HepG2 (cell line): ENCODE results near the gene TP63. TPM values are rescaled to one million over a fixed set of nuclear protein-coding genes. Genes with fewer than 3 reads are reported as not detected.

Experiments used
- ATAC-seq: fragments of 200-7000 bp; cut with Tn5 transposase; 3 replicates; pipeline ENCODE4 v1.9.1; 2020; ENCODE audit warnings: mild to moderate bottlenecking, moderate library complexity
- BruUV-seq: library from RNA; stranded (reverse); fragments of 400-500 nt; replicated peaks from 2 replicates; lab custom pipeline; 2021; lab: Mats Ljungman, UMichigan
- CTCF ChIA-PET: fragments of 300-600 bp; formaldehyde crosslinking; extraction: SDS; loops from one replicate; lab custom pipeline; 2021; ENCODE audit warnings: low total read pairs, inconsistent platforms, low intra/inter-chr PET ratio; lab: Yijun Ruan, JAX
- POLR2A ChIA-PET: fragments of 350-600 bp; sonication (Branson Sonifier 250); formaldehyde crosslinking; loops from one replicate; lab custom pipeline; 2020; ENCODE audit warnings: antibody characterized with exemption, inconsistent platforms; lab: Yijun Ruan, JAX
- DNase-seq: peaks from one replicate; pipeline ENCODE4 v3.0.0-alpha.2; 2015; ENCODE audit warnings: low spot score
- FAIRE-seq: peaks from 3 replicates; lab custom pipeline; 2011; peaks lifted over from hg19 to GRCh38; lab: Jason Lieb, UNC
- H2AFZ ChIP-seq: one replicate; pipeline ENCODE4 v1.6.1; 2011; ENCODE audit warnings: low read length, inconsistent platforms
- H3K27ac ChIP-seq: fragments of 300-600 bp; 3 replicates; pipeline ENCODE4 v1.8.0; 2011; ENCODE audit warnings: mixed run types, mild to moderate bottlenecking, mixed read lengths, low read length, inconsistent platforms; ENCODE audit not compliant: insufficient read depth; ENCODE audit errors: extremely low read length
- H3K27me3 ChIP-seq, 2 experiments: fragments of 200-600 bp in 1 of 2; 2 replicates in 1 of 2; 3 replicates in 1 of 2; pipeline versions ENCODE4 v1.6.0 to v1.8.0; 2011; ENCODE audit warnings: low read length in 2 of 2, mild to moderate bottlenecking in 2 of 2, moderate library complexity in 2 of 2, inconsistent platforms in 1 of 2; ENCODE audit not compliant: insufficient read depth in 2 of 2, control insufficient read depth in 1 of 2
- H3K36me3 ChIP-seq, 2 experiments: fragments of 200-600 bp in 1 of 2; replicated peaks in 1 of 2; 2 replicates in 1 of 2; 3 replicates in 1 of 2; pipeline versions ENCODE4 v1.5.1 to v1.8.0; 2011; ENCODE audit warnings: low read length in 2 of 2, inconsistent platforms in 1 of 2; ENCODE audit not compliant: insufficient read depth in 2 of 2, control insufficient read depth in 1 of 2
- H3K4me1 ChIP-seq: 2 replicates; pipeline ENCODE4 v1.5.1; 2012; ENCODE audit warnings: low read length, inconsistent platforms; ENCODE audit not compliant: insufficient read depth
- H3K4me2 ChIP-seq: 2 replicates; pipeline ENCODE4 v1.6.0; 2011; ENCODE audit warnings: low read depth, low read length, inconsistent platforms
- H3K4me3 ChIP-seq, 3 experiments: fragments of 200-600 bp in 1 of 3; sonication (generic), shearing (Covaris generic) in 1 of 3; replicated peaks in 1 of 3; 2 replicates each; pipeline ENCODE4 v1.5.1; 2011 to 2016; ENCODE audit warnings: low read length in 3 of 3, inconsistent platforms in 2 of 3, low read depth in 2 of 3, mild to moderate bottlenecking in 2 of 3, control low read depth in 1 of 3, mixed read lengths in 1 of 3; ENCODE audit not compliant: insufficient read depth in 1 of 3
- H3K79me2 ChIP-seq: one replicate; pipeline ENCODE4 v1.6.1; 2011; ENCODE audit warnings: low read length, inconsistent platforms; ENCODE audit not compliant: insufficient read depth
- H3K9ac ChIP-seq: 2 replicates; pipeline ENCODE4 v1.6.0; 2011; ENCODE audit warnings: mild to moderate bottlenecking, low read depth, low read length, inconsistent platforms; ENCODE audit not compliant: insufficient read depth
- H3K9me3 ChIP-seq: 2 replicates; pipeline ENCODE4 v1.5.1; 2012; ENCODE audit warnings: mild to moderate bottlenecking, low read length
- H4K20me1 ChIP-seq: 2 replicates; pipeline ENCODE4 v1.6.0; 2011; ENCODE audit warnings: inconsistent platforms, mild to moderate bottlenecking, low read length, moderate library complexity; ENCODE audit not compliant: insufficient read depth
- HNRNPLL ChIP-seq: fragments of 200-400 bp; formaldehyde crosslinking; IDR thresholded peaks from 2 replicates; pipeline ENCODE4 v1.6.1; 2017; ENCODE audit warnings: mild to moderate bottlenecking, low read depth, low read length; ENCODE audit not compliant: poor library complexity, severe bottlenecking
- SPEN ChIP-seq: sonication (generic); formaldehyde crosslinking; IDR thresholded peaks from 2 replicates; pipeline ENCODE4 v1.5.1; 2020; ENCODE audit warnings: low read depth, mild to moderate bottlenecking, missing genetic modification reagents
- ZNF557 ChIP-seq: sonication (generic); formaldehyde crosslinking; IDR thresholded peaks from 2 replicates; pipeline ENCODE4 v1.4.0; 2020; ENCODE audit warnings: missing genetic modification reagents
- ZNF567 ChIP-seq: sonication (generic); formaldehyde crosslinking; IDR thresholded peaks from 2 replicates; pipeline ENCODE4 v1.8.1; 2023; ENCODE audit warnings: mild to moderate bottlenecking, missing genetic modification reagents, borderline replicate concordance
- ZNF75D ChIP-seq: sonication (generic); formaldehyde crosslinking; IDR thresholded peaks from 2 replicates; pipeline ENCODE4 v1.8.1; 2023; ENCODE audit warnings: missing genetic modification reagents, mild to moderate bottlenecking, borderline replicate concordance
- ZSCAN12 ChIP-seq: sonication (generic); formaldehyde crosslinking; IDR thresholded peaks from 2 replicates; pipeline ENCODE4 v1.9.0; 2021; ENCODE audit warnings: mild to moderate bottlenecking, missing genetic modification reagents
- WGBS: methylation state at CpG from one replicate; pipeline ENCODE4 v1.1.6; 2017; ENCODE audit warnings: low lambda C conversion rate; 5-methylcytosine and 5-hydroxymethylcytosine counted together
- in situ Hi-C: cut with HindIII; loops from 2 replicates; pipeline ENCODE4 v1.10.0; 2017; ENCODE audit warnings: low pct_unique_long_range_greater_than_20kb; ENCODE audit not compliant: extremely low pct_ligation_motif_present
- intact Hi-C: fragments of 100-400 bp; cut with micrococcal nuclease; formaldehyde crosslinking; loops from one replicate; pipeline ENCODE4 v1.10.0; 2022; ENCODE audit not compliant: unreplicated experiment
- polyA plus RNA-seq, 8 experiments: library from polyadenylated mRNA; depleted of rRNA in 3 of 8; stranded (reverse) in 7 of 8; unstranded in 1 of 8; fragments of >200 nt; fragmentation: Illumina TruSeq in 4 of 8; extraction: Trizol in 4 of 8; gene quantifications; 2 replicates each; pipeline versions ENCODE4 v1.2.1 to v1.2.3, GENCODE V29; 2011 to 2016; ENCODE audit warnings: low read depth in 4 of 8, missing spikeins in 1 of 8, mixed read lengths in 1 of 8; ENCODE audit not compliant: insufficient read depth in 1 of 8
- total RNA-seq, 5 experiments: library from RNA; depleted of rRNA; stranded (reverse); fragments of >200 nt; fragmentation: Illumina TruSeq; extraction: Trizol; gene quantifications; 2 replicates each; pipeline ENCODE4 v1.2.3, GENCODE V29; 2016; ENCODE audit warnings: low read depth in 1 of 5

The TP63 gene
- total and polyA plus RNA-seq, 2 of the 13 experiments (the other 11 are each of a cell fraction or from before 2014, with no cell fraction given), result not detected

- Histone ChIP-seq H3K27ac (no peak overlapping the region), H2AFZ (no peak overlapping the region), H3K4me3 (no peak overlapping the region), H3K9me3 (no peaks in the 10 kb centered on the region), H3K79me2 (no peaks in the 10 kb centered on the region), H3K4me2 (no peak overlapping the region), H3K27me3 (no peaks in the 10 kb centered on the region), H3K36me3 (no peaks in the 10 kb centered on the region), H4K20me1 (no peaks in the 10 kb centered on the region), H3K4me1 (no peaks in the 10 kb centered on the region), H3K9ac (no peak overlapping the region)
- ATAC-seq (no peak), DNase-seq (no peak), FAIRE-seq (no peak)
- intact Hi-C loops (no loop called here), in situ Hi-C loops (no loop called here)
- WGBS, result 0% methylated on average over 1 of the region's 1 CpG
- no peak for TF ChIP-seq ZNF567 (CRISPR knock-in tag)
- ChIA-PET CTCF (no interaction called here), POLR2A (no interaction called here)
- no TSS peak for BruUV-seq
Measured at GRCh38 chr3:189584645-189585044, 46.5 kb upstream of the TP63 start.

DNA sequence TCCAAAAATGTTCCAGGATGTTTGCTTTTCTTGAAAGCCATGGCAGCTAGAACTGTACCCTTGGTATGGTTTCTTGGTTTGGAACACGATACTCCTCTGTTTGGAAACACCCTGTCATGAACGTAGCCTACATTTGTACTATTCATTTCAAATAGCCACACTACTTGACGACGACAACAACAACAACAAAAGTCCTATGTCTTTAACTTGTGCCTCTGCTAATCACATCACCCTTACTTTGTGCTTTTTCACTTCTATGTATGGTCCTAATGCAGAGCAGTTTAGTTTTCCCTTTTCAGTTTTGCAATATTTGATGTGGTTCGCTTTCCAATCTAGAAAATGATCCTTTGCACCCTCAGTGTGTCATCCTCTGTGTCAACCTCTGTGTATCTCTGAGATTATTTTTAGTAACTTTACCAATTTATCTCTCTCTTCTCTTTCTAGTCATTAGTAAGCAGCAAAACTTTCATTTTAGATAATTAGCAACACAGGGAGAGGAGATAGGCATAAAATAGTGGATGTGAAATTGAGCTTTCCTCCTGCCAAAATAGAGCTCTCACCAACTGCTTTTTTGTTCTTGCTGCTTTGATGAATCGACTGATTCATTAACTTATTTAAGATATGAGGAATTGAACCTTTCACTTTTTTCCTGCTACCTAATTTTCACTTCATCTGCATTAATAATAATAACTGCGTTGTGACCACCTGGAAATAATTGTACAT, 44.1 kb upstream of the TP63 start:
- Histone ChIP-seq H3K9ac (no peak overlapping the region), H2AFZ (no peak overlapping the region), H3K36me3 (no peaks in the 10 kb centered on the region), H4K20me1 (no peaks in the 10 kb centered on the region), H3K4me1 (no peaks in the 10 kb centered on the region), H3K27me3 (no peaks in the 10 kb centered on the region), H3K9me3 (no peaks in the 10 kb centered on the region), H3K4me3 (no peak overlapping the region), H3K79me2 (no peaks in the 10 kb centered on the region), H3K4me2 (no peak overlapping the region), H3K27ac (no peak overlapping the region)
- WGBS, result 19% methylated on average over 7 of the region's 7 CpGs
- intact Hi-C loops, result no loop called here
- in situ Hi-C loops, result no loop called here
- DNase-seq (no peak), ATAC-seq (no peak), FAIRE-seq (no peak)
- CTCF ChIA-PET, result no interaction called here
- BruUV-seq, result no TSS peak
- POLR2A ChIA-PET, result no interaction called here
- TF ChIP-seq HNRNPLL, result no peak
- no peak for TF ChIP-seq ZNF557 (CRISPR knock-in tag)
- TF ChIP-seq ZNF75D (CRISPR knock-in tag), result no peak
- TF ChIP-seq SPEN, result no peak
- TF ChIP-seq ZSCAN12 (CRISPR knock-in tag), result no peak
